Right renal pelvis (tissue), 4 donors: Measurements from ENCODE around the gene DSN1. TPM values are rescaled to one million over a fixed set of nuclear protein-coding genes. Genes with fewer than 3 reads are reported as not detected.

Experiments used
- DNase-seq, 4 donors: peaks; one replicate each; pipeline ENCODE4 v3.0.0-alpha.2; 2013; ENCODE audit warnings: low read depth in 4 of 4, low spot score in 3 of 4, missing footprints in 1 of 4
- polyA plus RNA-seq, 4 donors: library from polyadenylated mRNA; unstranded; fragments of 120-200 nt; gene quantifications; one replicate each; pipeline ENCODE4 v1.2.1, GENCODE V29; 2013; ENCODE audit not compliant: insufficient read length in 4 of 4

Gene DSN1
- polyA plus RNA-seq, 4 donors, result 17.0 to 19.2 (median 18.9) TPM

DNA sequence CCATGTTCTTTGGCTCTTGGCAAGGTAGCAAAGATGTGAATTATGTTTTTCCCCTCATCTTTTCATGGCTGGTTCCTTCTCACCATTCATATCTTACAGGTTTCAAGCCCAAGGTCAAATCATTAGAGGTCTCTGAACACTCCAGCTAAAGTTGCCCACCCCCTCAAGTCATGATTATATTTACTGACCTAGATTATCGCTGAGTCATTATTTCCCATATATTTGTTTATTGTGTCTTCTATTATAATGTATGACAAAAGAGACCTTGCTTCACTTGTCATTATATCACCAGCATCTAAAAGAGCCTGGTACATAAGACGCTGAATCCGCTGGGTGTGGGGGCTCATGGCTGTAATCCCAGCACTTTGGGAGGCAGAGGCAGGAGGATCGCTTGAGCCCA is 12.4 kb downstream of the DSN1 start:
- DNase-seq, result no peak

DNA sequence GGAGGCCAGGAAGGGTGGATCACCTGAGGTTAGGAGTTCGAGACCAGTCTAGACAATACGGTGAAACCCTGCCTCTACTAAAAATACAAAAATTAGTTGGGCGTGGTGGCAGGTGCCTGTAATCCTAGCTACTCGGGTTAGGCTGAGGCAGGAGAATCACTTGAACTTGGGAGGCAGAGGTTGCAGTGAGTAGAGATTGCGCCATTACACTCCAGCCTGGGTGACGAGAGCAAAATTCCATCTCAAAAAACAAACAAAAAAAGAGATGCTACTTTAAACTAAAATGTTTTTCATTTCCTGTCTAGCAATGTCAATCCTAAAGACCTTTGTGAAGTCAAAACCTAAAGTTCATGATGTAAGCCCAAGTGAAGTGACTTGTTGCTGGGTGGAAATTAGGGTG is 12.9 kb downstream of the DSN1 start:
- DNase-seq, result no peak

DNA sequence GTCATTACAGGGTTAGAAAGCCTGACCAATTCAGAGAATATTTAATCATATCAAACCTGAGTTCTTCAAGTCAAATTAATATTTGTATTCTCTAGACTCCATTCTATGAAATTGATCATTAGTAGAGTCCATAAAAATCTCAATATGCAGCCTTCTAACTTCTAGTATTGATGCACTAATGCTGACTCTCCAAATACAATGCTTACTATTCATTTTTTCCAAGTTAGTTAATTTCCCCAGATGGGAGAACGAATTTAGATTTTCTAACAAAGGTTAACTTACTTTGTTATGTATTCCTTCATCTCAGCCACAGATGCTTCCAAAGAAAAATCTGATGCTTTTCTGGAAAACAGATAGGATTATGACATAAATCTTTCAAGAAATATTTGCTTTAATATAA is 15.3 kb downstream of the DSN1 start:
- no peak for DNase-seq

DNA sequence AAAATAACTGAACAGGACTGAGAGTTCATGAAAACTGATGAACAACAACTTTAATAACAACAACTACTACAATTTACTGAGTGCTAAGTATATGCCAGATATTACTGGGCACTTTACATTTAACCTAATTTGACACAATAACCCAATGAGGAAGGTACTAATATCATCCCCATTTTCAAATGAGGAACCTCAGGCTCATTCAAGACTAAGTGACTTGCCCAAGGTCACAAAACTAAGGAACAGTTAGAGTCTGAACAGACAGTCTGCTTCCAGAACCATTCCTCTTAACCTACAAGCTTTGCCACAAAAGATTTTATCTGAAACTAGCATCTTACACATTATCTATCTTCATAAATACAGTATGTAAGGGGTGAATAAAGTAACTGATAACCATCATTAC is 17.1 kb downstream of the DSN1 start:
- DNase-seq, result no peak

DNA sequence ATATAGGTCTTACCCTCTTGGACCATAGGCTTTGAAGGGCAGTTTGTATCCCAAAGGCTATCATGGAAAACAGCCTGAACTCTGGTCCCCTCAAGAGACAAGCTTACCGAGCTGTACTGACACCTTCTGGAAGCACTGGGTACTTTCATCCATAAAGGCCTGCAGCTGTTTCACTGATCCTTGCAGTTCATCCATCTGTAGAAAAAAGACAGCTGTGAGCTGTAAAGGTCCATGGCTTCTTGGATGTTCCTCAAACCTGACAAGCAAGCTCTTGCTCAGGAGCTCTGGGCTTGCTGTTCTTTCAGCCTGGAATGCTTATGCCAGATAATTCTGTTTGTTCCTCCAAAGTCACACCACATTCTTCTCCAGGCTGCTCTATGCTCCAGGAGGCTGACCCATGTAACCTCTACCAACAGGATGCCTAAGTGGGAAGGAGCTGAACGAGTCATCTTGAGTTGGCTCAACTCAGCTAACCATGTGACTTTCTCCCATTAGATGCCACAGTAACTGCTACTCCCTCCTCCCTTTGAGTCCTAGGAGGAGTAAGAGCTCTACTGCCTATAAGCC is 18.8 kb downstream of the DSN1 start:
- DNase-seq, result peak in 3 of 4 donors; percentile 53 to 62 (median 56)

DNA sequence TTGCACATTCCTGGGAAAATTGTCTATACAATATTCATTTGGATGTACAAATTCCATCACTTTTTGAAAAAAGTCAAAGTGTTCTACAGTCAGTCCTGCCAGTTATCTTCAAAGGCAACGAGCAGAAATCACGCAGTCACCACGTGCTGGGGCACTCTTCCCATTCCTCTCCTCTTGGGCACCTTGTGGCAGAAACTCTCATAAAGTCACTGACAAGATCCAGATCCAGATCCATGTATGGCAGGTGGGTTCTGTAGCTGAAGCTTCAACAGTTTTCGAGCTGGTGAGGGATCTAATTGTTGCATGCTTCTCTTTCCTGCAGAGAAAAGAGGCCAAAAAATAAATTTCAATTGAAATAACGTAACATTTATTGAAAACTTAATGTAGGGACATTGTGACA is 21.0 kb downstream of the DSN1 start:
- no peak for DNase-seq

DNA sequence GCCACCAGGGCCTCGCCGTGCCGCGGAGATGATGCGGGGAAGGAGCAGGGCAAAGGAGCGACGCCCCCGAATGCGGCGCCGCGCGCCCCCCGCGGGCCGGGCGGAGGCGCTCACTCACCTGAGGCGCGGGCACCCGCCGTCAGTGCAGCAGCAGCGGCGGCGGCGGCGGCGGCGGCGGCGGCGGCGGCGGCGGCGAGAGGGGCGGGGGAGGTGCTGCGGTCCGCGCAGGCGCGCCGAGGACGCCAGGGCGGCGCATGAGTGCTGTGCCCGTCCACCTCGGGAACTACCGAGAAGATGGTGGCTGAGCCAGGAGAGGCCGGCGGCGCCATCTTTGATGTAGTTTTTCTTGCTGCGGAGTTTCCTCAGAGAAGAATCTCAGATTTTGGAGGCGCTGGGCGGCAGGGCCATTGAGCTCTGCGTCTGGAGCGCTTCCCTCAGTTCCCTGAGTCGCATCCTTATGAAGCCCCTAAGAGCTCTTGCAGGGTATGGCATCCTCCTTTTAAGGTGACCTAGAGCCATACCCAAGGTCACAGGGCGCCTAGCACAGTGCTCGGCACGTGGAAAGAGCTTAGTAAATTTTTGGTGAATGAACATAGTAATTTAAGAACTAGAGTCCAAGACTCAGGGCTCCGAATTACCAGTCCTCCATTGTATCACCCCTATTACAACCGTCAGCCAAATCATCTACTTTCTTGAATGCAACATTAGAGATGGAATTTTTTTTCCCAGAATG is 27.5 kb downstream of the DSN1 start, which contains the start of gene NDRG3:
TSS of gene NDRG3 (minus strand) at position 164 of the 733 bp plus-strand sequence. CDS start 24,355 bp downstream, outside the sequence.
- DNase-seq, result peak; percentile 79 to 86 (median 84)

DNA sequence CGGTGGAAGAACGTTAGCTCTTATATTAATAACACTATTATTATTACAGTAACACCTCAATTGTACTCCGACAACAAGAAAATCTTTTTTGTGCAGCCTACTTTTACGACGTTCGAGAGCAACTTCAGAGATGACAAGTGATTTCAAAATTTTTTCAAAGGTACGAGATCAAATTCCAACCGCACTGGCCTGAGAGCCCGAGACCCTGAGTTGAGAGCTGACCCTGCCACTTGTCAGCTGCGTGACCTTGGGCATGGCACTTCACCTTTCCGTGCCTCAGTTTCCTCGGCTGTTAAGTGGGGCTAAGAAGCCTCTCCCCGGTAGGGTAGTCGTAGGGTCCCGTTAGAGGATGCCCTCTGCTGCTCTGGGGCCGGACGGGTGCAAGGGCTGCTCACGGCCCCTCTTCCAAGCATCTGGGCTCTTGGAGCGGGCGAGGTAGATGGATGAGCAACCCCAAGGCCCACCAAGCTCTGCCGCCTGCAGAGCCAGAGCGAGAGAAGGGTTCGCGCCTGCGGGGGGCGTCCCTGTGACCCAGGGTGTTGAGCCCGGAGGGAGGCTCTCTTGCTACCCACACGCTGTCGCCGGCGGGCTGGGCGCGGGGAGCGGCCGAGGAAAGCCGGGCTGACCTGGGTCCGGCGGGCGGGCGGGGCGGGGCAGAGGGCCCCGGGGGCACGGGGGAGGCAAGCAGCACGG is 28.2 kb downstream of the DSN1 start:
- peak in 1 of 4 donors; percentile 14 for DNase-seq

DNA sequence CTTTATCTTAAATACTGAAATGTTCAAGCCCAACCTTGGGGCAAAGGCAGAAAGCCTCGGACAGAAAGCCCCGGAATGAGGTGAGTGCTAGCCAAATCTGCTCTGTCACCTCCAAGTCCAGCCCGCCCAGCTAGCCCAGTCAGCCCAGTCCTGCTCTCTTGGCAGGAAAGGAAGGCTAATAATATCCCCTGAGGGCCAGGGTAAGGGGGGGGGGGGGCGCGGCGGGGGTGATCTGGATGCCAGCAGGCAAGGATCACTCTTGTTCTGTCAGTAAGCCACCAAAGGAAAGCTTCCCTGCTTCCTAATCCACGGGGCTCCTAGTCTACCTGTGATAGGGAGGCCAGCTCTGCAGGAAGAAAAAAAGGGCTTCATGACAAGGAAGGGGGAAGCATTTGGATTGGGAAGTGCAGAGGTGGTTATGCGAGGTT is 28.8 kb downstream of the DSN1 start:
- no peak for DNase-seq

DNA sequence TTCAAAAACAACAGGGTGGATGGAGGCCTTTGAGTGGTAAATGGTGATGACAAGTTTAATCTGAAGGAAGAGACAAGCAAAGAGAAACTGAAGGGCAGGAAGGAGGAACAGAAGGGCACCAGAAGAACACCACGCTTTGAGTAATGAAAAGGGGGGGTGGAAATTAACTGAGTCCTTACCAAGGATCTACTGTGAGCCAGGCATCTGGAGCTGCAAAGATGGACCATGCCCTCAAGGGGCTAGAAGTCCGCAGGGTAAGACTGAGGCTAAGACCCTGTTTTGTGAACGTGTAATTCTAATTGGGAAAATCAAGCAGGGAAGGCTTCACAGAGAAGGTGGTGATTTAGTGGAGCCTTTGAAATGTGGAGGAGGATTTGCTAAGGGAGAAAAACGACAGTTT is 29.3 kb downstream of the DSN1 start:
- DNase-seq, result no peak

DNA sequence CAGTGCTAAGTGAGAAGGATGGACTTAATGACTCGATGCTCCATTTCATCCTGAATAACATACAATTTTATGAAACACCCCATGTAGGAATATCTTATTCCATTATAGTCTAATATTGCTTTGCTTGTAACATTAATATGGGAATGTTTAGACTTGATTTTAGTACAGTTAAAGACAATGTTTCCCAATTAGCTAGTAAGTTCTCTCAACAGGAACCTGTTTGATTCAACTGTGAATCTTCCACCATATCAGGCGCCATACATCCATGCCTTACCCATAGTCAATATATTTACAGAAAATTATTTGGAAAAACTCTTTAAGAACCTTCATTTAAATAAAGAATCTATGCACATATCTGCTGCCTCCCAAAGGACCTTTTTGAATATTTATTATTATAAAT is 31.0 kb downstream of the DSN1 start:
- DNase-seq, result no peak

DNA sequence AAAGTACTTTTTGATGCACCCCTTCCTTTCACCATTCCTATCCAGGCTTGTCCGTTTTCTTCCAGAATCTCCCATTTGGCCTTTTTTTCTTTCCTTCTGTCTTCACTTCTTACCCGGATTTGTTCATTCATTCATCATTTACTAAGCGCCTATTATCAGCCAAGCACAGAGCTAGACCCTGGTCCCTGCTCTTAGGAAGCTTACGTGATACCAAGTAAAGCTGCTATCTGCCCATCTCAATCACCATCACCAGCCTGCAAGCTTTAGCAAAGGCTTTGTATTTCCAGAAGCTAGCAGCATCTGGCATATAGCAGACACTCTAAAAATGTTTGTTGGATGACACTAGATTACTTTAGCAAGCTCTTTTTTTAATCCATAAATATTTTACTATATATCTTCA is 32.5 kb downstream of the DSN1 start:
- no peak for DNase-seq

DNA sequence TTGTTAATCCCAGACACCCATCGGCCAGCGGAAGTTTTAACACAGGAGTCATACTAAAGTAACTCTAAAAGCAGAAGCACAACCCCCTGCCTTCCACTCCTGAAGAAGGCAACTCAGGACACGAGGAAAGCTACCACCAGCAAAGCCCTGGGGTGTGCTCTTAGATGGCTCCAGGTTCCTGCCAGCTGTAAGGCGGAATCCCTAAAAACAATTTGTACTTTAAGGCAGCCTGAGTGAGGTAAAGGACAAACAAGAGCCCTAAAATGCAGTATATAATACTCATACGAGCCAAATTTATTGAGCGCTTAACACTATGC is 36.4 kb downstream of the DSN1 start:
- no peak for DNase-seq

DNA sequence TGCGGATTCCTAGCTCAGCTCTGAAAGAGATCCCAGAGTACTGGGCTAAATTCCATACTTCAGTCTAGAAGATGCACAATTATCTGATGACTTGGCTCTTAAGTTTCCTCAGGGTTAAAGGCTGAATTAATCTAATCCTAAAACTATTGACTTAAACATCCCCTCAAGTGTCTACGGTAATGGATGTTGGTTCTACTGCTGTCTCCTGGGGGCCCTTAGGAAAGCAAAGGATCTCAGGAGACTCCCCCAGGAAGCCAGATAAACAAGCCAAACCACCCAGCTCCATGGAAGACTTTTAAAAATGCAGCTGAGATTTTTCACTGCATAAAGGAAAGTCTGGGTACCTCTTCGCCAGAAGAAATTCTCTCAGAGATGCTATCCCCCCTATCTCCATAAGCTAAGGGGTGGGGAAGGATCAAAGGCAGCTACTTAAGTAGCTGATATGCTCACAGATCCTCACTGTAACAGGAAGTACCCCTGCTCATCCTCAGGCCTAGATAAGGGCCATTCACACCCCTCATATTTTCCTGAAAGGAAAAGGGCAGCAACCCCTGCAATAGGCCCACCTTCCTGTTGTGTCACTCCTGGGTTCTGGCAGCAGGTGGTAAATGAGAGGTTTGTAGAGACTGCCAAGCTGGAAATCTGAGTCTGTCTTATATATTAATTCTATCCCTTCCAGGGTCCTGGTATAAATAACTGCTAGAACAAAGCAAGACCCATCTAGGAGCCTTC is 36.9 kb downstream of the DSN1 start:
- DNase-seq, result no peak

DNA sequence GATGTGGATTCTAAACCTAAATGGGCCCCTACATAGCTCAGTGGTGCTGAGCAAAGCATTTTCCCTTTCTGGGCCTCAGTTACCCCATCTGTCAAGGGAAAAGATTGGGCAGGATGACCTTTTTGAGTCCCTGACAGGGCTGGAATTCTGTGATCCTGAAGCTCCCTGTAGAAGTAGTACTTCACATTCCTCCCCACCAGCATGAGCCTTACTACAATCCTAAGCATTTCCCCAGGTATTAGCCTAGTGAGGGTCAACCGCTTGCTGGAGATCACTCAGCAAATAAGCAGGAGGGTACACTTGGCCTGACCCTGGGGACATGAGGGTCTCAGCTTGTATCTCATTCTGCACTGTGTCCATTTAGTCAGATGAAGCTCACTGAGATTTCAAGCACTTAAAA is 41.1 kb downstream of the DSN1 start:
- DNase-seq, result no peak

DNA sequence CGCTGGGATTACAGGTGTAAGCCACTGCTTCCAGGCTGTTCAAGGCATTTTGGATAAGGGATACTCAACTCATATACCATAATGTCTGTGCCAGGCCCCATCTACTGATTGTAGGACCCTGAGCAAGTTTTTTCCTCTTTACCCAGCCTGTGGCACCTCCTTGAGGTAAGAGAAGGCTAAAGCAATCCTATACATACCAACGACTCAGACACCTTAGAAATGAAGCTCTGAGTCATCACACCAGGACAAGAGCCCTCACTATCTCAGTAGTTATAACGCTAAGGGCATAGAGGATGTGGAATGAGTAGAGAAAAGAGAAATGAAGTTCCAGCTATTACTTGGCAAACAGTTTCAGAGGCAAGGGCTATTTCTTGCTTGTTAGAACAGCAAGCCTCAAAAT is 44.6 kb downstream of the DSN1 start:
- no peak for DNase-seq

DNA sequence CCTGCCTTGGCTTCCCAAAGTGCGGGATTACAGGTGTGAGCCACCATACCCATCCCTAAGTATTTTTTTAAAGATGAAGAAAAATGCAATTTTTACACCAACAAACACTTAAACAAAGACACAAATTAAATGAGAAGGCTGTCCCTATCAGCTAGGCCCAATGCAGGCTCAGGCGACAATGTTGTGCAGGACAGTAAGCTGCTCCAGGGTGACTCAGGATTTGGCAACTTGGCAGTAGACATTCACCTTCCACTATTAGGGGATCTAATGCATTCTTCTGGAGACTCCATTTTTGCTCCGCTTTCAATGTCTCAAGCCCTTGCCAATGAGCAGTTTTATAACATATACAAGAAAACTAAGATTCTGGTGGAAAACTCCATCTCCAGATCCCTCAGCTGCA is 47.4 kb downstream of the DSN1 start:
- DNase-seq, result no peak

DNA sequence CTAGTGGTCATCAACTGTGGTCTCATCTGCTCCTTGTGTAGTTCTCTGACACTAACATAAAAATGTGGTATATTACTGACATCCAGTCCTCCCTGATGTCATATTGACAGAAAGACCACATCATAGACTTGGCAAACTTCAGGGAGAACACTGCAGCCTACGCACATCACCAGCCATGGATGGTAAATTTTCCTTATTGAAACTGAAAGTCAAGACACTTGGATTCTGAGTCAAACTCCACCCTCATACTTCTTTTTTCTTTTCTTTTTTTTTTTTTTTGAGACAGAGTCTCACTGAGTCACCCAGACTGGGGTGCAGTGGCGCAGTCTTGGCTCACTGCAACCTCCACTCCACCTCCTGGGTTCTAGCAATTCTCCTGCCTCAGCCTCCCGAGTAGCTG is 53.1 kb downstream of the DSN1 start:
- DNase-seq, result no peak

DNA sequence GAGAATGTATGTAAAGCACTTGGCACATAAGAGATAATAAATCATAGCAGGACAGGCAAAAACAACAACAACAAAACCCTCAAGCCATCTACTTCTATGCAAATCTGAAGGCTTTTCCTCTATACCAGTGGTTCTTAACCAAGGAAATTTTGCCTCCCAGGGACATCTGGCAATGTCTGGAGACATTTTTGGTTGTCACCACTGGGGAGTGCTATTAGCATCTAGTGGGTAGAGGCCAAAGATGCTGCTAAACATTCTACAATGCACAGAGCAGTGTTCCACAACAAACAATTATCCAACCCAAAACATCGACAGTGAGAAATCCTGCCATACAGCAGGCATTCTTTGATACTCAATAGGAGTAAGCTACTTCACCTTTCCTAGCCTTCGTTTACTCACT is 55.9 kb downstream of the DSN1 start:
- no peak for DNase-seq

DNA sequence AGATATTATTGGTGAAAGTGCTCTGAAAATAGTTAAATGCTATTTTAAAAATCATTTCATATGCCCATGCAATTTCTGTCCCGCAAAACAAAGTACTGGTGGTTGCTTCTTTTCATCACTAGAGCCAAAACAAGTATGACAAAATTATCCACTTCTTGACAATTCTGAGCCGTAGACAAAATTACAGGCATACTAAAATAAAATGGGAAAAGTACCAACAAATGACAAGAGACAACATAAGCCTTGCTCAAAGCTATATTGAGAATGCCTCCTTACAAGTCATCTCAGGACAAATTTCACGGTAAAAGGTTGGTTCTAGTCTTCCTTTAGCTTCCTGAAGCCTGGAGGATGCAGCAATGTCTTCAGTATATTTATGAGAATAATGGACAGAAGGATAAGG is 56.5 kb downstream of the DSN1 start:
- DNase-seq, result no peak

DNA sequence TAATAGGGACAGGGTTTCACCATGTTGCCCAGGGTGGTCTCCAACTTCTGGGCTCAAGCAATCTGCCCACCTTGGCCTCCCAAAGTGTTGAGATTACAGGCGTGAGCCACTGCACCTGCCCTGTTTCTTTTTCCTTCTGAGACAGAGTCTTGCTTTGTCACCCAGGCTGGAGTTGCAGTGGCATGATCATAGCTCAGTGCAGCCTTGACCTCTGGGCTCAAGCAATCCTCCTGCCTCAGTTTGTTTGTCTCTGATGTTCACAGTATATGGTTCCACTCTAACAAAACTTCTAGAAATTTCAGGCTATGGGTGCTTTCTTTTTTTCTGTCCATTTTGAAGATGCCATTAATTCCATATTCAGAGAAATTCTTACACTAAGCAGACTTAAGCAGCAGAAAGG is 60.8 kb downstream of the DSN1 start:
- no peak for DNase-seq
